Caco-2 (cell line): ENCODE measurements around the gene POU3F3. TPM values are rescaled to one million over a fixed set of nuclear protein-coding genes. Genes with fewer than 3 reads are reported as not detected.

Source experiments
- BruUV-seq: library from RNA; stranded (reverse); fragments of 400-500 nt; replicated peaks from 2 replicates; lab custom pipeline; 2021; lab: Mats Ljungman, UMichigan
- CTCF ChIA-PET: fragments of 300-600 bp; sonication (Branson Sonifier 250); formaldehyde crosslinking; loops from one replicate; lab custom pipeline; 2022; ENCODE audit warnings: antibody characterized with exemption; lab: Charles Lee
- POLR2A ChIA-PET: fragments of 300-600 bp; sonication (Branson Sonifier 250); formaldehyde crosslinking; loops from one replicate; lab custom pipeline; 2022; ENCODE audit warnings: antibody characterized with exemption; lab: Charles Lee
- DNase-seq, 2 experiments: peaks; one replicate each; pipeline versions ENCODE4 v3.0.0 to v3.0.0-alpha.2; 2020 to 2022
- H3K27me3 ChIP-seq: replicated peaks from 2 replicates; pipeline ENCODE4 v1.6.0; 2011; ENCODE audit warnings: low read length; ENCODE audit not compliant: control insufficient read depth, insufficient read depth
- H3K36me3 ChIP-seq: 2 replicates; pipeline ENCODE4 v1.5.1; 2011; ENCODE audit warnings: low read length; ENCODE audit not compliant: control insufficient read depth, insufficient read depth
- H3K4me1 ChIP-seq: fragments of 250-450 bp; sonication (Bioruptor Pico); 2 replicates; pipeline ENCODE4 v1.5.1; 2020; ENCODE audit warnings: mild to moderate bottlenecking
- H3K4me3 ChIP-seq: 2 replicates; pipeline ENCODE4 v1.5.1; 2011; ENCODE audit warnings: low read depth, mild to moderate bottlenecking, control low read depth, low read length
- H3K9me3 ChIP-seq: fragments of 250-450 bp; sonication (Bioruptor Pico); 2 replicates; pipeline ENCODE4 v1.5.1; 2020; ENCODE audit warnings: mild to moderate bottlenecking, moderate library complexity
- H3K27ac Mint-ChIP-seq: one replicate; pipeline ENCODE4 v1.8.0; 2022; ENCODE audit warnings: mixed read lengths; ENCODE audit not compliant: unreplicated experiment
- H3K27me3 Mint-ChIP-seq: one replicate; pipeline ENCODE4 v1.8.0; 2022; ENCODE audit warnings: mixed read lengths; ENCODE audit not compliant: insufficient read depth, unreplicated experiment
- H3K36me3 Mint-ChIP-seq: one replicate; pipeline ENCODE4 v1.8.0; 2022; ENCODE audit warnings: mild to moderate bottlenecking, mixed read lengths; ENCODE audit not compliant: insufficient read depth, unreplicated experiment
- H3K4me1 Mint-ChIP-seq: one replicate; pipeline ENCODE4 v1.8.0; 2022; ENCODE audit warnings: low read depth, mixed read lengths; ENCODE audit not compliant: unreplicated experiment
- H3K4me3 Mint-ChIP-seq: one replicate; pipeline ENCODE4 v1.8.0; 2022; ENCODE audit warnings: mild to moderate bottlenecking, moderate library complexity, mixed read lengths; ENCODE audit not compliant: unreplicated experiment
- H3K9me3 Mint-ChIP-seq: one replicate; pipeline ENCODE4 v1.8.0; 2022; ENCODE audit warnings: mixed read lengths; ENCODE audit not compliant: unreplicated experiment
- CTCF ChIP-seq, 2 experiments: fragments of 200-600 bp in 1 of 2; IDR thresholded peaks; 1 replicate in 1 of 2; 2 replicates in 1 of 2; pipeline versions ENCODE4 v1.5.1 to v1.8.0; 2011 to 2022; ENCODE audit warnings: antibody characterized with exemption in 1 of 2, control low read depth in 1 of 2, inconsistent platforms in 1 of 2, low read depth in 1 of 2, low read length in 1 of 2, mild to moderate bottlenecking in 1 of 2, moderate library complexity in 1 of 2; ENCODE audit not compliant: insufficient read depth in 1 of 2, severe bottlenecking in 1 of 2, unreplicated experiment in 1 of 2
- intact Hi-C: fragments of 100-400 bp; cut with micrococcal nuclease; formaldehyde crosslinking; loops from one replicate; pipeline ENCODE4 v1.10.0; 2022; ENCODE audit not compliant: unreplicated experiment
- total RNA-seq: library from RNA; stranded (reverse); gene quantifications from 2 replicates; pipeline ENCODE4 v1.2.3, GENCODE V29; 2022

Gene POU3F3
- total RNA-seq, 1 experiment from 2014 or later: not detected

- no peaks in the 10 kb centered on the region; the same call in 1 of the 2 replicates for H3K27me3 ChIP-seq
- no peaks in the 10 kb centered on the region for H3K4me1 Mint-ChIP-seq
Observed at GRCh38 chr2:104880076-104880475, 26.2 kb downstream of the POU3F3 start.

GRCh38 chr2:104883357-104883756 is 29.4 kb downstream of the POU3F3 start:
- Histone ChIP-seq H3K4me1 (no peaks in the 10 kb centered on the region), H3K9me3 (no peaks in the 10 kb centered on the region), H3K36me3 (no peaks in the 10 kb centered on the region), H3K27me3 (no peaks in the 10 kb centered on the region; the same call in 1 of the 2 replicates), H3K4me3 (no peak overlapping the region)
- TF ChIP-seq CTCF (IDR thresholded peaks at IDR 0.05; ENCODE audit: insufficient read depth in 1 of 2, low read depth in 1 of 2, low read length in 1 of 2, severe bottlenecking in 1 of 2, unreplicated experiment in 1 of 2): no peak
- Mint-ChIP-seq H3K4me1 (no peaks in the 10 kb centered on the region), H3K27ac (no peak overlapping the region), H3K36me3 (no peaks in the 10 kb centered on the region), H3K27me3 (peaks cover 26% of the 10 kb centered on the region), H3K4me3 (no peak overlapping the region), H3K9me3 (no peaks in the 10 kb centered on the region)
- no peak for DNase-seq
- intact Hi-C loops: no loop called here
- POLR2A ChIA-PET: no interaction called here
- CTCF ChIA-PET: no interaction called here
- BruUV-seq: no TSS peak

More at GRCh38 chr2:104880076-104880475, 26.2 kb downstream of the POU3F3 start:
- no peak for TF ChIP-seq CTCF (IDR thresholded peaks at IDR 0.05; ENCODE audit: insufficient read depth in 1 of 2, low read depth in 1 of 2, low read length in 1 of 2, severe bottlenecking in 1 of 2, unreplicated experiment in 1 of 2)
- Histone ChIP-seq H3K36me3 (no peaks in the 10 kb centered on the region), H3K9me3 (no peaks in the 10 kb centered on the region), H3K4me1 (no peaks in the 10 kb centered on the region), H3K4me3 (no peak overlapping the region)
- no TSS peak for BruUV-seq
- CTCF ChIA-PET: interaction anchor here (0.6 kb wide), 1 partner anchor 9 kb away, joined by 3 read pairs; no protein-coding TSS in a partner anchor
- POLR2A ChIA-PET: no interaction called here
- H3K27ac Mint-ChIP-seq: no peak overlapping the region
- H3K9me3 Mint-ChIP-seq: no peaks in the 10 kb centered on the region
- H3K27me3 Mint-ChIP-seq: peaks cover 26% of the 10 kb centered on the region
- no peak for DNase-seq
- no peak overlapping the region for H3K4me3 Mint-ChIP-seq
- intact Hi-C loops: no loop called here
- no peaks in the 10 kb centered on the region for H3K36me3 Mint-ChIP-seq

- H3K27me3 ChIP-seq: no peaks in the 10 kb centered on the region
- Mint-ChIP-seq H3K9me3 (no peaks in the 10 kb centered on the region), H3K27ac (no peak overlapping the region), H3K36me3 (no peaks in the 10 kb centered on the region), H3K27me3 (peaks cover 27% of the 10 kb centered on the region), H3K4me1 (no peaks in the 10 kb centered on the region), H3K4me3 (no peak overlapping the region)
- no peaks in the 10 kb centered on the region for H3K4me1 ChIP-seq
- no peaks in the 10 kb centered on the region for H3K9me3 ChIP-seq
- ChIA-PET CTCF (no interaction called here), POLR2A (no interaction called here)
- no peak for DNase-seq
- no peak overlapping the region for H3K4me3 ChIP-seq
- no TSS peak for BruUV-seq
- H3K36me3 ChIP-seq: no peaks in the 10 kb centered on the region
- intact Hi-C loops: no loop called here
- TF ChIP-seq CTCF (IDR thresholded peaks at IDR 0.05; ENCODE audit: insufficient read depth in 1 of 2, low read depth in 1 of 2, low read length in 1 of 2, severe bottlenecking in 1 of 2, unreplicated experiment in 1 of 2): no peak
Observed at GRCh38 chr2:104885119-104885782, 31.3 kb downstream of the POU3F3 start.
